AG10803 (cell line): Measurements from ENCODE around the gene RBMS1.

Source experiments
- DNase-seq: peaks from one replicate; pipeline ENCODE4 v3.0.0; 2010; ENCODE audit warnings: low read depth
- H3K4me3 ChIP-seq: 2 replicates; pipeline ENCODE4 v1.5.1; 2011; ENCODE audit warnings: mild to moderate bottlenecking, low read length, control low read depth
- TF ChIP-seq, protein P1 (sequence below): conservative IDR thresholded peaks from 2 replicates; pipeline ENCODE4 v1.5.1; 2011; ENCODE audit warnings: mild to moderate bottlenecking, low read length, control low read depth, inconsistent platforms

RBMS1 gene

DNA sequence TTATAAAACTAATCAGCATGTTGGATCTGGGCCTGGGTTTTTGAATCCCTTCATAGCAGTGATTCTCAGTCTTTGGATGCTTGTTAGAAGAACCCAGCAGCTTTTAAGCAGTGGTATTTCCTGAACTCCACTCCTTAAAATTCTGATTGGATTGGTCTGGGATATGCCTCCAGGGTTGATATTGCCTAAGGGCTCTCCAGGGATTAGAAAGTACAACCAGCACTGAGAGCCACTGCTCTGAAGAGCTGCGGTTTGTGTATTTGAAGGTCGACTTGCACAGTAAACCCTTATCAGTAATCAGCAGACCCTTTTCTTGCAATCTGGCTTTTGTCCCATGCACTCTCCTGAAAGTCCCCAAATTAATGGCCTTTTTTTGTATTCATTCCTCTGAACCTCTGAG is 17.0 kb upstream of the RBMS1 start:
- no peak overlapping the region for H3K4me3 ChIP-seq
- TF ChIP-seq, protein P1, sequence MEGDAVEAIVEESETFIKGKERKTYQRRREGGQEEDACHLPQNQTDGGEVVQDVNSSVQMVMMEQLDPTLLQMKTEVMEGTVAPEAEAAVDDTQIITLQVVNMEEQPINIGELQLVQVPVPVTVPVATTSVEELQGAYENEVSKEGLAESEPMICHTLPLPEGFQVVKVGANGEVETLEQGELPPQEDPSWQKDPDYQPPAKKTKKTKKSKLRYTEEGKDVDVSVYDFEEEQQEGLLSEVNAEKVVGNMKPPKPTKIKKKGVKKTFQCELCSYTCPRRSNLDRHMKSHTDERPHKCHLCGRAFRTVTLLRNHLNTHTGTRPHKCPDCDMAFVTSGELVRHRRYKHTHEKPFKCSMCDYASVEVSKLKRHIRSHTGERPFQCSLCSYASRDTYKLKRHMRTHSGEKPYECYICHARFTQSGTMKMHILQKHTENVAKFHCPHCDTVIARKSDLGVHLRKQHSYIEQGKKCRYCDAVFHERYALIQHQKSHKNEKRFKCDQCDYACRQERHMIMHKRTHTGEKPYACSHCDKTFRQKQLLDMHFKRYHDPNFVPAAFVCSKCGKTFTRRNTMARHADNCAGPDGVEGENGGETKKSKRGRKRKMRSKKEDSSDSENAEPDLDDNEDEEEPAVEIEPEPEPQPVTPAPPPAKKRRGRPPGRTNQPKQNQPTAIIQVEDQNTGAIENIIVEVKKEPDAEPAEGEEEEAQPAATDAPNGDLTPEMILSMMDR: no peak
- peak; percentile 68 for DNase-seq

- no peak overlapping the region for H3K4me3 ChIP-seq
- TF ChIP-seq, protein P1: no peak
- no peak for DNase-seq
Observed at GRCh38 chr2:160509016-160509415, 15.4 kb upstream of the RBMS1 start.

GRCh38 chr2:160507464-160507863 is 13.9 kb upstream of the RBMS1 start:
- H3K4me3 ChIP-seq: no peak overlapping the region
- peak; percentile 69 for DNase-seq
- TF ChIP-seq, protein P1: no peak

GRCh38 chr2:160507046-160507407 is 13.4 kb upstream of the RBMS1 start:
- DNase-seq: no peak
- TF ChIP-seq, protein P1: no peak
- no peak overlapping the region for H3K4me3 ChIP-seq

DNA sequence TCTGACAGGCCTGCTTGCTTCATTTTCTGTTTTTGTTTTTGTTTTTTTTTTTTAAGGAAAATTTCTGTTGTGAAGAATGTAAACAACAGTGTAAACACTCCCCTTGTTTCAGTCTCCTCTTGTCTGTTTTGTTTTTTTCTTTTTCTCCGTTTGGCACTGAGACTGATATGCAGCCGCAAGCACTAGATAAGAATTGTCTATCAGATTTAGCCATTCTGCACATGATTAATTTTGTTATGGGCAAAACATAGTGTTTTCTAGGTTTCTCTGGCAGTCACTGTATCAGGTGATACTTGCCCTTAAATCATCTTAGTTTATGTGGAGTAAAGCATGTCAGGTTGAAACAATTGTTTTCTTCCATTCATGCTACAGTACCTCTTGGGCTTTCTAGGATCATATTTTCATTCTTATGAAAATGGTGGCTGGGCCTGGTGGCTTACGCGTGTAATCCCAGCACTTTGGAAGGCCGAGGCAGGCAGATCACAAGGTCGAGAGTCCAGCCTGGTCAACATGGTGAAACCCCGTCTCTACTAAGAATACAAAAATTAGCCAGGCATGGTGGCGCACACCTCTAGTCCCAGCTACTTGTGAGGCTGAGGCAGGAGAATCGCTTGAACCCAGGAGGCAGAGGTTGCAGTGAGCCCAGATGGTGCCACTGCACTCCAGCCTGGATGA is 12.9 kb upstream of the RBMS1 start:
- TF ChIP-seq, protein P1: no peak
- H3K4me3 ChIP-seq: no peak overlapping the region
- no peak for DNase-seq

DNA sequence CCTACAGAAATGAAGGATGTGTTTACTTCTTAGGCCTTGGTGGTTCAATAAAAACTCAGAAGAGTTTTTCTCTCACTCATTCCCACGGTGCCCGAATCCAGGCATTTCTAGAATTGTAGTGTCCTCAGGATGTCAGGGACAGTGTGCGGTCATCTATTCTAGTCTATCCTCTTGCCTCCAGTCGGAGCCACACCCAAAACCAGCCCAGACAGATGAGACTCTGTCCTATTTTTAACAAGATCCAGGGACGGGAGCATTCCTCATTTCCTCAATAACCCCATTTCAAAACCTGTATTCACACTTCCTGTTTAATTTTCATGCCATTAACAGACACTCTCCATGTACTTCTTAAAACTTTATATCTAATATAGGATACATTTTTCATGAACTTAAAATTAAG is 11.6 kb upstream of the RBMS1 start:
- TF ChIP-seq, protein P1: no peak
- no peak for DNase-seq
- no peak overlapping the region for H3K4me3 ChIP-seq

DNA sequence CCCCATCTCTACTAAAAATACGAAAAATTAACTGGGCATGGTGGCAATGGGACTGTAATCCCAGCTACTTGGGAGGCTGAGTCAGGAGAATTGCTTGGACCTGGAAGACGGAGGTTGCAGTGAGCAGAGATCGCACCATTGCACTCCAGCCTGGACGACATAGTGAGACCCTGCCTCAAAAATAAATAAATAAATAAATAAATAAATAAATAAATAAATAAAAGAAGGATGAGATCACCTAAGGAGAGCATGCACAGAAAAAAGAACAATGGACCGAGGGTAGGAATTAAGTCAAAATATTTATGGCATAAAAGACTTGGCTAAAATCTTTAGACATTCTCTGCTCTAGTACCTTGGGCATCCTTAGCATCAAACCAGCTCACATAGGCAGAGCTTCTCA is 8.9 kb upstream of the RBMS1 start:
- TF ChIP-seq, protein P1: no peak
- DNase-seq: no peak
- no peak overlapping the region for H3K4me3 ChIP-seq
